B cell (primary cell): ENCODE measurements around the gene ZMYND8. TPM values are rescaled to one million over a fixed set of nuclear protein-coding genes. Genes with fewer than 3 reads are reported as not detected.

Source experiments
- ATAC-seq: fragments of 200-7000 bp; cut with Tn5 transposase; one replicate; pipeline ENCODE4 v1.10.0; 2021; ENCODE audit warnings: low read depth, mild to moderate bottlenecking, moderate number of reproducible peaks, moderate library complexity
- CTCF ChIA-PET: fragments of 350-600 bp; sonication (Branson Sonifier 250); formaldehyde crosslinking; loops from one replicate; lab custom pipeline; 2021; ENCODE audit warnings: antibody characterized with exemption, inconsistent platforms; lab: Charles Lee
- POLR2A ChIA-PET: fragments of 350-600 bp; sonication (Branson Sonifier 250); formaldehyde crosslinking; loops from one replicate; lab custom pipeline; 2021; ENCODE audit warnings: antibody characterized with exemption; lab: Charles Lee
- DNase-seq: peaks from one replicate; pipeline ENCODE4 v3.0.0; 2013
- H2AFZ ChIP-seq: 2 replicates; pipeline ENCODE4 v1.6.1; 2012; ENCODE audit warnings: mild to moderate bottlenecking, low read depth, low read length; ENCODE audit not compliant: insufficient read depth, poor library complexity, severe bottlenecking
- H3K27ac ChIP-seq, 2 donors: 1 replicate in 1 of 2; 2 replicates in 1 of 2; pipeline ENCODE4 v1.5.1; 2012 to 2013; ENCODE audit warnings: low read length in 2 of 2, mild to moderate bottlenecking in 2 of 2, moderate library complexity in 1 of 2
- H3K27me3 ChIP-seq, 4 experiments: fragments of 200-600 bp in 1 of 4; sonication (generic) in 1 of 4; replicated peaks in 1 of 4; 1 replicate in 2 of 4; 2 replicates in 2 of 4; pipeline versions ENCODE4 v1.6.1 to v1.7.0; 2013 to 2016; ENCODE audit warnings: low read length in 3 of 4, mild to moderate bottlenecking in 2 of 4, mixed read lengths in 1 of 4, moderate library complexity in 1 of 4; ENCODE audit not compliant: insufficient read depth in 4 of 4, control insufficient read depth in 3 of 4; ENCODE audit errors: control extremely low read depth in 1 of 4
- H3K36me3 ChIP-seq, 2 experiments: replicated peaks in 1 of 2; 1 replicate in 1 of 2; 2 replicates in 1 of 2; pipeline versions ENCODE4 v1.6.1 to v1.7.1; 2013; ENCODE audit warnings: low read length in 1 of 2; ENCODE audit not compliant: insufficient read depth in 2 of 2, control insufficient read depth in 1 of 2; ENCODE audit errors: control extremely low read depth in 1 of 2, extremely low read depth in 1 of 2
- H3K4me1 ChIP-seq, 2 donors: fragments of 200-600 bp in 1 of 2; sonication (generic) in 1 of 2; 1 replicate in 1 of 2; 2 replicates in 1 of 2; pipeline versions ENCODE4 v1.5.1 to v1.6.1; 2013 to 2017; ENCODE audit warnings: low read length in 2 of 2; ENCODE audit not compliant: control insufficient read depth in 2 of 2, insufficient read depth in 2 of 2
- H3K4me2 ChIP-seq: replicated peaks from 2 replicates; pipeline ENCODE3; 2012; ENCODE audit warnings: mild to moderate bottlenecking, low read depth, low read length; ENCODE audit not compliant: poor library complexity, severe bottlenecking
- H3K4me3 ChIP-seq, 5 experiments: fragments of 200-600 bp in 1 of 5; sonication (generic) in 1 of 5; 1 replicate in 3 of 5; 2 replicates in 2 of 5; pipeline versions ENCODE4 v1.5.1 to v1.7.0; 2011 to 2016; ENCODE audit warnings: low read length in 4 of 5, mild to moderate bottlenecking in 4 of 5, low read depth in 2 of 5, control low read depth in 1 of 5, moderate library complexity in 1 of 5; ENCODE audit not compliant: insufficient read depth in 1 of 5; ENCODE audit errors: control extremely low read depth in 1 of 5, extremely low read depth in 1 of 5
- H3K79me2 ChIP-seq: fragments of 200-600 bp; sonication (generic); one replicate; pipeline ENCODE4 v1.6.0; 2016; ENCODE audit warnings: low read length; ENCODE audit not compliant: control insufficient read depth, insufficient read depth
- H3K9ac ChIP-seq: fragments of 200-600 bp; sonication (generic); 2 replicates; pipeline ENCODE4 v1.6.1; 2017; ENCODE audit warnings: mild to moderate bottlenecking, low read length, moderate library complexity
- H3K9me3 ChIP-seq, 3 donors: one replicate each; pipeline versions ENCODE4 v1.6.1 to v1.7.1; 2013; ENCODE audit warnings: low read length in 2 of 3; ENCODE audit not compliant: control insufficient read depth in 2 of 3, insufficient read depth in 1 of 3; ENCODE audit errors: control extremely low read depth in 1 of 3
- H4K20me1 ChIP-seq: 2 replicates; pipeline ENCODE4 v1.6.0; 2012; ENCODE audit warnings: mild to moderate bottlenecking, low read length; ENCODE audit not compliant: insufficient read depth, control insufficient read depth, poor library complexity, severe bottlenecking
- H3K27ac Mint-ChIP-seq: one replicate; pipeline ENCODE4 v1.8.0; 2021; ENCODE audit warnings: mixed read lengths
- H3K27me3 Mint-ChIP-seq: one replicate; pipeline ENCODE4 v1.8.0; 2021; ENCODE audit warnings: mixed read lengths
- H3K4me1 Mint-ChIP-seq: one replicate; pipeline ENCODE4 v1.8.0; 2021; ENCODE audit warnings: mixed read lengths
- H3K4me3 Mint-ChIP-seq: one replicate; pipeline ENCODE4 v1.8.0; 2021; ENCODE audit warnings: mixed read lengths
- H3K9me3 Mint-ChIP-seq: one replicate; pipeline ENCODE4 v1.8.0; 2022; ENCODE audit warnings: mixed read lengths; ENCODE audit not compliant: insufficient read depth
- CTCF ChIP-seq: fragments of 200-600 bp; IDR thresholded peaks from one replicate; pipeline ENCODE4 v1.8.0; 2022; ENCODE audit warnings: antibody characterized with exemption, mild to moderate bottlenecking
- EZH2 ChIP-seq: IDR thresholded peaks from 2 replicates; pipeline ENCODE4 v1.6.1; 2012; ENCODE audit warnings: borderline replicate concordance, low read depth, mild to moderate bottlenecking, moderate library complexity, low read length; ENCODE audit not compliant: insufficient read depth, poor library complexity, severe bottlenecking
- WGBS: methylation state at CpG from one replicate; pipeline ENCODE4 v1.1.5; 2013; ENCODE audit warnings: missing lambda C conversion rate; ENCODE audit not compliant: insufficient coverage; 5-methylcytosine and 5-hydroxymethylcytosine counted together
- intact Hi-C: fragments of 100-400 bp; cut with micrococcal nuclease; formaldehyde crosslinking; loops from one replicate; pipeline ENCODE4 v1.10.0; 2022
- polyA plus RNA-seq: library from polyadenylated mRNA; depleted of rRNA; stranded (reverse); fragments of >200 nt; gene quantifications from 2 replicates; pipeline ENCODE4 v1.2.3, GENCODE V29; 2012
- total RNA-seq, 2 donors: library from RNA; stranded (reverse); fragments of 120-200 nt in 1 of 2; gene quantifications; 1 replicate in 1 of 2; 2 replicates in 1 of 2; pipeline versions ENCODE4 v1.2.3 to v1.2.4, GENCODE V29; 2013 to 2022

ZMYND8 gene
- total and polyA plus RNA-seq, 2 donors (not counting 1 experiment from before 2014, with no cell fraction given) = 20.3 to 67.2 TPM

GRCh38 chr20:47355489-47356219 lies 845 bp downstream of the ZMYND8 start:
- no peak for TF ChIP-seq CTCF
- TF ChIP-seq EZH2 = no peak
- Histone ChIP-seq H2AFZ (peak overlapping the region; percentile 74), H3K27me3 (no peaks in the 10 kb centered on the region), H3K4me3 (peak overlapping the region; percentile 42 to 68 (median 56)), H4K20me1 (no peaks in the 10 kb centered on the region), H3K9ac (peak overlapping the region; percentile 57), H3K4me1 (peaks cover 92 to 99% of the 10 kb centered on the region in 2 donors), H3K4me2 (peak overlapping the region; percentile 85), H3K36me3 (no peaks in the 10 kb centered on the region), H3K79me2 (peaks cover 72% of the 10 kb centered on the region), H3K9me3 (no peaks in the 10 kb centered on the region), H3K27ac (peak overlapping the region; percentile 90)
- Mint-ChIP-seq H3K27ac (no peak overlapping the region), H3K4me3 (no peak overlapping the region), H3K27me3 (no peaks in the 10 kb centered on the region), H3K9me3 (no peaks in the 10 kb centered on the region), H3K4me1 (peaks cover 47% of the 10 kb centered on the region)
- intact Hi-C loops = loop anchor here (2.0 to 5.0 kb wide), 2 partner anchors 57 to 1922 kb away; partner anchors contain the start of gene ZNFX1
- ATAC-seq (no peak), DNase-seq (peak; percentile 40)
- ChIA-PET CTCF (interaction anchor here (0.5 to 9.0 kb wide), 7 partner anchors 8 to 265 kb away, joined by 3 to 70 read pairs (median 3); no protein-coding TSS in a partner anchor), POLR2A (interaction anchor here (0.6 to 3.5 kb wide), 6 partner anchors 9 to 146 kb away, joined by 3 to 18 read pairs (median 7); partner anchors contain the start of gene NCOA3)
- whole genome bisulfite sequencing = no CpG with 5 or more reads among the region's 2 CpGs
